PC-9 (cell line): Measurements from ENCODE around the gene SYNGR1. TPM values are rescaled to one million over a fixed set of nuclear protein-coding genes. Genes with fewer than 3 reads are reported as not detected.

ENCODE experiments used
- BruUV-seq: library from RNA; stranded (reverse); fragments of 400-500 nt; replicated peaks from 2 replicates; lab custom pipeline; 2021; lab: Mats Ljungman, UMichigan
- CTCF ChIA-PET: fragments of 300-600 bp; sonication (Branson Sonifier 250); formaldehyde crosslinking; loops from one replicate; lab custom pipeline; 2022; ENCODE audit warnings: antibody characterized with exemption; lab: Charles Lee
- POLR2A ChIA-PET: fragments of 300-600 bp; sonication (Branson Sonifier 250); formaldehyde crosslinking; loops from one replicate; lab custom pipeline; 2022; ENCODE audit warnings: antibody characterized with exemption; ENCODE audit not compliant: unreplicated experiment; lab: Charles Lee
- DNase-seq, 2 experiments: peaks; one replicate each; pipeline versions ENCODE4 v3.0.0 to v3.0.0-alpha.2; 2015 to 2022; ENCODE audit warnings: mixed read lengths in 1 of 2
- H2AFZ ChIP-seq: fragments of 200-600 bp; sonication (generic); 2 replicates; pipeline ENCODE4 v1.8.1; 2017; ENCODE audit warnings: antibody characterized with exemption
- H3F3A ChIP-seq: fragments of 200-600 bp; sonication (generic); 2 replicates; pipeline ENCODE4 v1.8.1; 2017; ENCODE audit warnings: antibody characterized with exemption, mild to moderate bottlenecking, low read depth; ENCODE audit not compliant: insufficient read depth
- H3K27ac ChIP-seq: fragments of 200-600 bp; sonication (generic); 2 replicates; pipeline ENCODE4 v1.6.1; 2016; ENCODE audit warnings: mixed run types
- H3K27me3 ChIP-seq: fragments of 200-600 bp; sonication (generic); 2 replicates; pipeline ENCODE4 v1.6.1; 2016; ENCODE audit warnings: low read depth, mixed run types; ENCODE audit not compliant: insufficient read depth
- H3K36me3 ChIP-seq: fragments of 200-600 bp; sonication (generic); 2 replicates; pipeline ENCODE4 v1.6.1; 2016; ENCODE audit warnings: low read depth, mixed run types
- H3K4me1 ChIP-seq: fragments of 200-600 bp; sonication (generic); replicated peaks from 2 replicates; pipeline ENCODE4 v1.6.1; 2016; ENCODE audit warnings: mixed run types; ENCODE audit not compliant: insufficient read depth
- H3K4me2 ChIP-seq: fragments of 200-600 bp; sonication (generic); 2 replicates; pipeline ENCODE4 v1.6.1; 2017; ENCODE audit warnings: mixed run types
- H3K4me3 ChIP-seq: fragments of 200-600 bp; sonication (generic); 2 replicates; pipeline ENCODE4 v1.6.1; 2016; ENCODE audit warnings: mixed run types
- H3K79me2 ChIP-seq: fragments of 200-600 bp; sonication (generic); 2 replicates; pipeline ENCODE4 v1.6.1; 2017; ENCODE audit warnings: low read depth, mixed run types
- H3K9me2 ChIP-seq: fragments of 200-600 bp; sonication (generic); 2 replicates; pipeline ENCODE4 v1.8.1; 2017; ENCODE audit warnings: mild to moderate bottlenecking; ENCODE audit not compliant: insufficient read depth
- H3K9me3 ChIP-seq: fragments of 200-600 bp; sonication (generic); 2 replicates; pipeline ENCODE4 v1.8.1; 2016; ENCODE audit warnings: low read depth; ENCODE audit not compliant: insufficient read depth
- H4K20me1 ChIP-seq: fragments of 200-600 bp; sonication (generic); 2 replicates; pipeline ENCODE4 v1.8.1; 2017; ENCODE audit not compliant: insufficient read depth
- EZH2 ChIP-seq: fragments of 200-600 bp; sonication (generic); IDR thresholded peaks from 2 replicates; pipeline ENCODE4 v1.8.0; 2017; ENCODE audit warnings: antibody characterized with exemption, low read depth
- intact Hi-C: fragments of 100-400 bp; cut with micrococcal nuclease; formaldehyde crosslinking; loops from one replicate; pipeline ENCODE4 v1.10.0; 2022; ENCODE audit not compliant: unreplicated experiment
- total RNA-seq: library from RNA; stranded (reverse); gene quantifications from 2 replicates; pipeline ENCODE4 v1.2.3, GENCODE V29; 2021
- TF ChIP-seq, protein P1 (sequence below): fragments of 200-600 bp; sonication (generic); conservative IDR thresholded peaks from 2 replicates; pipeline ENCODE4 v1.6.1; 2017; ENCODE audit warnings: mixed run types, antibody characterized with exemption, mild to moderate bottlenecking, moderate library complexity

SYNGR1 gene
- total RNA-seq, 1 experiment from 2014 or later: 12.0 TPM

DNA sequence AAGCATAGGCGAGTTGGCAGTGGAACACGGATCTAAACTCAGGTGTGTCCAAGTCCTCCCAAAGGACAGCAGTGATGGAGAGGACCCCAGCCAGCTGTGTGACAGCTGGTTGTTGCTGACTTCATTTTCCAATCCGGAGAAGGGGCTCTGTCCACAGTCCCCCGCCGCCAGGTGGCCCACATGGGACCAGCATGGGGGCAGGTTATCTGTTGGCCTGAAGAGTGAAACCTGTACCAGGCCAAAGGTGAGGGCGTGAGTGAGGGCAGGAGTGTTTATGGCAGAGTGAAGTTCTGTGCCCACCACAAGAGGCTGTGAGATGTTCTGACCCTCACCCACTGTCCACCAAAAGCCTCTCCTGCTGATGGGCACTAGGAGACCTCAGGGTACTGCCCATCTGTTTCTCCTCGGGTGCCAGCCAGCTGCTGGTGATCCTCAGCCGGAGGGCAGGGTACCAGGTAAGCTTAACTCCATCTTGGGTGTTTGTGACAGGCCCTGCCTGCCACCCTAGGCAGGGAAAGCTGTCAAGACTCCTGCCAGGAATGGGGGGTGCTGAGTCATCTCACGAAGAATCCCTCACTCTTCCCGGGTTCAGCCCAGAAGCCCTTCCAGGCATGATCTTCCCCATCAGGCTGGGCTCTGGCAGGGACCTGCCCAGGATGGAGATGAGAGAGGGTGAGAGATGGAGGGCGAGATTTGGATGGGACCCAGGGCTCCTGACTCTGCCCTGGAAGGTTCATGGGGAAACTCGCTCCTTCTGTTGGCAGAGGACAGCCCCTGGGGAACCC lies 34.2 kb downstream of the SYNGR1 start:
- CTCF ChIA-PET: no interaction called here
- DNase-seq: no peak
- POLR2A ChIA-PET: interaction anchor here (0.8 kb wide), 1 partner anchor 65 kb away, joined by 3 read pairs; the partner anchor contains the start of gene RPL3
- H3K4me1 ChIP-seq: peaks cover 7% of the 10 kb centered on the region
- H3K4me3 ChIP-seq: no peak overlapping the region
- no peak overlapping the region for H3K27ac ChIP-seq
- no peaks in the 10 kb centered on the region for H4K20me1 ChIP-seq
- intact Hi-C loops: no loop called here
- H3K36me3 ChIP-seq: no peaks in the 10 kb centered on the region
- no peaks in the 10 kb centered on the region for H3K9me3 ChIP-seq
- no peaks in the 10 kb centered on the region for H3K9me2 ChIP-seq
- no peaks in the 10 kb centered on the region for H3K79me2 ChIP-seq
- no peak overlapping the region for H2AFZ ChIP-seq
- H3K27me3 ChIP-seq: no peaks in the 10 kb centered on the region; the same call in 1 of the 2 replicates
- TF ChIP-seq, protein P1, sequence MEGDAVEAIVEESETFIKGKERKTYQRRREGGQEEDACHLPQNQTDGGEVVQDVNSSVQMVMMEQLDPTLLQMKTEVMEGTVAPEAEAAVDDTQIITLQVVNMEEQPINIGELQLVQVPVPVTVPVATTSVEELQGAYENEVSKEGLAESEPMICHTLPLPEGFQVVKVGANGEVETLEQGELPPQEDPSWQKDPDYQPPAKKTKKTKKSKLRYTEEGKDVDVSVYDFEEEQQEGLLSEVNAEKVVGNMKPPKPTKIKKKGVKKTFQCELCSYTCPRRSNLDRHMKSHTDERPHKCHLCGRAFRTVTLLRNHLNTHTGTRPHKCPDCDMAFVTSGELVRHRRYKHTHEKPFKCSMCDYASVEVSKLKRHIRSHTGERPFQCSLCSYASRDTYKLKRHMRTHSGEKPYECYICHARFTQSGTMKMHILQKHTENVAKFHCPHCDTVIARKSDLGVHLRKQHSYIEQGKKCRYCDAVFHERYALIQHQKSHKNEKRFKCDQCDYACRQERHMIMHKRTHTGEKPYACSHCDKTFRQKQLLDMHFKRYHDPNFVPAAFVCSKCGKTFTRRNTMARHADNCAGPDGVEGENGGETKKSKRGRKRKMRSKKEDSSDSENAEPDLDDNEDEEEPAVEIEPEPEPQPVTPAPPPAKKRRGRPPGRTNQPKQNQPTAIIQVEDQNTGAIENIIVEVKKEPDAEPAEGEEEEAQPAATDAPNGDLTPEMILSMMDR: no peak
- no peak for TF ChIP-seq EZH2
- no TSS peak for BruUV-seq
- H3K4me2 ChIP-seq: no peak overlapping the region
- peaks cover 9% of the 10 kb centered on the region for H3F3A ChIP-seq

DNA sequence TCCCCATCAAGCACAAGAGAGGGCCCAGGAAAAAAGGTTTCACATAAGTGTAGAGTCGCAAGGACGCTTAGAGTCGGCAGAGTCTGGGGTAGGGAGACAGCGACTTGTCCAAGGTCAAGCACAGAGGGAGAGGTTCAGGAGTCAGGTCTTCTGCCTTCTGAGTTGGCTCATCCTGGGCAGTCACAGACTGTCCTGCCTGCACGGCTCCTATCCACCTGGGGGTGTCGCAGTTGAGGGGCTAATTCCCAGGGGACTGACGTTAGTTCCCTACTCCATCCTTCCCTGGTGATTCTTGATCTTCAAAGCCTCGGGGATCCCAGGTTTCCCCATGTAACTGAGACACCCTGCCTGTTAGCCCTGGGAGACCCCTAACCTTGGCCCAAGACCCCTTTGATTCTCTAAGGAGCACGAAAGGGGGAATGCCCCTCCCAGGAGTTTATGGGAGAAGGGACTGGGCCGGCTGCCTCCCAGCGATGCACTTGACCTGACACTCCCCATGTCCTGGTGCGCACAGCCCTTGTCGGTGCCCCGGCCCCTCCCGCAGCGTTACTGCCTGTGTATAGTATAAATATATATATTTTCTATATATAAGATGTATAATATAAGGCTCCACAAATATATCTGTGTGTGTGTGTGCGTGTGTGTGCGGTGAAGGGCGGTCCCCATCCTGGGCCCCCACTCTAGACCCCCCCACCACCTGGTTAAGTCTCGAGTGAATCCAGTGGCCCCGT lies 35.1 kb downstream of the SYNGR1 start:
- no peak overlapping the region for H3K4me3 ChIP-seq
- peak in 1 of 2 experiments; percentile 21 for DNase-seq
- peaks cover 7% of the 10 kb centered on the region for H3K4me1 ChIP-seq
- no peak overlapping the region for H3K27ac ChIP-seq
- POLR2A ChIA-PET: no interaction called here
- no peaks in the 10 kb centered on the region for H3K79me2 ChIP-seq
- no peak overlapping the region for H3K4me2 ChIP-seq
- H2AFZ ChIP-seq: no peak overlapping the region
- BruUV-seq: no TSS peak
- peaks cover 17% of the 10 kb centered on the region for H3F3A ChIP-seq
- TF ChIP-seq EZH2: no peak
- TF ChIP-seq, protein P1: no peak; the same call in 1 of the 2 replicates
- intact Hi-C loops: no loop called here
- CTCF ChIA-PET: interaction anchor here (0.7 kb wide), 1 partner anchor 37 kb away, joined by 3 read pairs; no protein-coding TSS in a partner anchor
- H3K9me2 ChIP-seq: no peaks in the 10 kb centered on the region
- no peaks in the 10 kb centered on the region for H3K36me3 ChIP-seq
- no peaks in the 10 kb centered on the region for H3K9me3 ChIP-seq
- H4K20me1 ChIP-seq: no peaks in the 10 kb centered on the region
- no peaks in the 10 kb centered on the region; the same call in 1 of the 2 replicates for H3K27me3 ChIP-seq

DNA sequence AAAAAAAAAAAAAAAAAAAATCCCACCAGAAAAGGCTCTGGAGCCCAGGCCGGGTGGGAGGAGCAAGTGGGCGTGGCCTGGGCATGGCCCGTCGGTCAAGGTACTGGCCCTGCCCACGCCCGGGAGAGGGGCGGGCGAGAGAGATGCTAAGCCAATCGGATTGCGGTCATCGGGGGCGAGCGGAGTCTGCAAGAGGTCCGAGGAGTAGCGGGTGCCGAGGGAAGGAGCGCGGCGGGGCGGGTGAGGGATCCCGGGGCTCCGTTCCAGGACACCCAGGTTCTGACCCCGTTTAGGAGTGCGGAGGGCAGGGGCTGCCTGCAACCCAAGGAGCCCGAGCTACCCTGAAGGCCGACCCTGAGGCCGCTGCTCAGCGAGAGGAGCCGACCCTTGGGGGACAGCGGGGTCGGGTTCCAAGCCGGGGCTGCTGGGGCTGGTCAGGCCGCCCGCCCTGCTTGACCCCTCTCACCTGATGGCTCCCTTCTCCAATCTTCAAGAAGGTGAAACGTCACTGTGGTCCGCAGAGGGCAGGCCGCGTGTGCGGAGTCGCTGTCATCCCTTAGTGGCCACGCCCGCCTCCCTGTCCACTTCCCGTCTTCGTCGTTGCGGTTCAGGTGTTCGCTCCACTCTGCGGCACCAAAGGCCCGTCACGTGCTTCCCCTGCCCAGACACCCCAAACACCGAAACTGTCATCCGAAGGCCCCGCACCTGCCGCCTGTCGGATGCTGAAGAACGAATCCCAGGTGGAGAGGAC lies 38.6 kb downstream of the SYNGR1 start:
- intact Hi-C loops: no loop called here
- POLR2A ChIA-PET: no interaction called here

More for the DNA sequence above, 38.6 kb downstream of the SYNGR1 start:
- peaks cover 7% of the 10 kb centered on the region; the same call in 1 of the 2 replicates for H3K4me1 ChIP-seq
- peak overlapping the region; percentile 80 for H2AFZ ChIP-seq
- no TSS peak for BruUV-seq
- CTCF ChIA-PET: interaction anchor here (0.6 to 0.7 kb wide), 2 partner anchors 58 to 71 kb away, joined by 4 read pairs; no protein-coding TSS in a partner anchor
- H3K4me2 ChIP-seq: peak overlapping the region; percentile 84
- no peak overlapping the region for H3K27ac ChIP-seq
- TF ChIP-seq, protein P1: no peak
- no peak for TF ChIP-seq EZH2
- peak overlapping the region; percentile 54 for H3K4me3 ChIP-seq
- no peaks in the 10 kb centered on the region for H3K9me2 ChIP-seq
- no peaks in the 10 kb centered on the region for H4K20me1 ChIP-seq
- no peaks in the 10 kb centered on the region for H3K79me2 ChIP-seq
- H3K27me3 ChIP-seq: no peaks in the 10 kb centered on the region; the same call in 1 of the 2 replicates
- no peaks in the 10 kb centered on the region for H3K36me3 ChIP-seq
- peaks cover 13% of the 10 kb centered on the region for H3F3A ChIP-seq
- H3K9me3 ChIP-seq: no peaks in the 10 kb centered on the region
- DNase-seq: peak; percentile 78 to 85
